ENCODE data around the gene CPA2. TPM values are rescaled to one million over a fixed set of nuclear protein-coding genes. Genes with fewer than 3 reads are reported as not detected.

The CPA2 gene
- total RNA-seq, 2 experiments from 2014 or later, result not detected

DNA sequence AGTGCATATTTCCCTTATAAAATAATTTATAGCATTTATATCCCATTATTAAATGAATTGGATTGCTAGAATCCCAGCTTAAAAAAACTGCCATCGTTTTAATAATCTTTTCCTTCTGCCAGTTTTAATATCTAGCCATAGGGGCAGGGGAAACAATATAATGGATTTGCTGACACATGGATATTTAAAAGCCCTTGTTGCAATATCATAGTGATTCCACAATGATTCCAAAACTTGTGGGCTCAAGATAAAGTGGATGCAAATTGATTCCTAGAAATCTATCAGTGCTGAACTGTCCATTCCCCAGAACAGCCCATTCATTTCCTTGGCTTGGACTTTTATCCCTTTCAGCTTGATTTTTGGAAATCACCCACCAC lies 2.6 kb downstream of the CPA2 start:
- no peak for ATAC-seq
- intact Hi-C loops (cut with micrococcal nuclease), result no loop called here
- POLR2A ChIA-PET, result interaction anchor here (1.3 kb wide), 1 partner anchor 64 kb away, joined by 3 read pairs; the partner anchor contains the start of gene TMEM209
- Mint-ChIP-seq H3K9me3 (no peaks in the 10 kb centered on the region), H3K36me3 (ENCODE audit: low read depth) (no peaks in the 10 kb centered on the region), H3K27me3 (peaks cover 1% of the 10 kb centered on the region), H3K4me3 (no peak overlapping the region), H3K4me1 (ENCODE audit: low read depth) (peaks cover 12% of the 10 kb centered on the region), H3K27ac (no peak overlapping the region)
- DNase-seq, result no peak
- TF ChIP-seq, protein P1, sequence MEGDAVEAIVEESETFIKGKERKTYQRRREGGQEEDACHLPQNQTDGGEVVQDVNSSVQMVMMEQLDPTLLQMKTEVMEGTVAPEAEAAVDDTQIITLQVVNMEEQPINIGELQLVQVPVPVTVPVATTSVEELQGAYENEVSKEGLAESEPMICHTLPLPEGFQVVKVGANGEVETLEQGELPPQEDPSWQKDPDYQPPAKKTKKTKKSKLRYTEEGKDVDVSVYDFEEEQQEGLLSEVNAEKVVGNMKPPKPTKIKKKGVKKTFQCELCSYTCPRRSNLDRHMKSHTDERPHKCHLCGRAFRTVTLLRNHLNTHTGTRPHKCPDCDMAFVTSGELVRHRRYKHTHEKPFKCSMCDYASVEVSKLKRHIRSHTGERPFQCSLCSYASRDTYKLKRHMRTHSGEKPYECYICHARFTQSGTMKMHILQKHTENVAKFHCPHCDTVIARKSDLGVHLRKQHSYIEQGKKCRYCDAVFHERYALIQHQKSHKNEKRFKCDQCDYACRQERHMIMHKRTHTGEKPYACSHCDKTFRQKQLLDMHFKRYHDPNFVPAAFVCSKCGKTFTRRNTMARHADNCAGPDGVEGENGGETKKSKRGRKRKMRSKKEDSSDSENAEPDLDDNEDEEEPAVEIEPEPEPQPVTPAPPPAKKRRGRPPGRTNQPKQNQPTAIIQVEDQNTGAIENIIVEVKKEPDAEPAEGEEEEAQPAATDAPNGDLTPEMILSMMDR (IDR thresholded peaks at IDR 0.05), result no peak
- CTCF ChIA-PET, result interaction anchor here (0.9 kb wide), 1 partner anchor 489 kb away, joined by 3 read pairs; no protein-coding TSS in a partner anchor

- POLR2A ChIA-PET, result no interaction called here
- H3K27ac Mint-ChIP-seq, result no peak overlapping the region
These were observed 4.5 kb downstream of the CPA2 start for GRCh38 chr7:130270947-130271800.

GRCh38 chr7:130272381-130273080 lies 5.9 kb downstream of the CPA2 start:
- H3K27me3 Mint-ChIP-seq, result peaks cover 9% of the 10 kb centered on the region
- H3K4me3 Mint-ChIP-seq, result no peak overlapping the region
- TF ChIP-seq, protein P1 (IDR thresholded peaks at IDR 0.05), result no peak
- H3K36me3 Mint-ChIP-seq (ENCODE audit: low read depth), result no peaks in the 10 kb centered on the region
- H3K27ac Mint-ChIP-seq, result no peak overlapping the region
- intact Hi-C loops (cut with micrococcal nuclease), result no loop called here
- ATAC-seq (no peak), DNase-seq (no peak)
- peaks cover 29% of the 10 kb centered on the region for H3K4me1 Mint-ChIP-seq (ENCODE audit: low read depth)
- H3K9me3 Mint-ChIP-seq, result no peaks in the 10 kb centered on the region
- ChIA-PET CTCF (interaction anchor here (0.7 kb wide), 1 partner anchor 10 kb away, joined by 3 read pairs; no protein-coding TSS in a partner anchor), POLR2A (interaction anchor here (0.6 kb wide), 1 partner anchor 83 kb away, joined by 3 read pairs; no protein-coding TSS in a partner anchor)

More at GRCh38 chr7:130270947-130271800, 4.5 kb downstream of the CPA2 start:
- peaks cover 9% of the 10 kb centered on the region for H3K27me3 Mint-ChIP-seq
- H3K36me3 Mint-ChIP-seq (ENCODE audit: low read depth), result no peaks in the 10 kb centered on the region
- DNase-seq, result no peak
- no peaks in the 10 kb centered on the region for H3K9me3 Mint-ChIP-seq
- CTCF ChIA-PET, result no interaction called here
- no peak overlapping the region for H3K4me3 Mint-ChIP-seq
- H3K4me1 Mint-ChIP-seq (ENCODE audit: low read depth), result peaks cover 17% of the 10 kb centered on the region
- intact Hi-C loops (cut with micrococcal nuclease), result no loop called here
- TF ChIP-seq, protein P1 (IDR thresholded peaks at IDR 0.05), result no peak
- ATAC-seq, result no peak

DNA sequence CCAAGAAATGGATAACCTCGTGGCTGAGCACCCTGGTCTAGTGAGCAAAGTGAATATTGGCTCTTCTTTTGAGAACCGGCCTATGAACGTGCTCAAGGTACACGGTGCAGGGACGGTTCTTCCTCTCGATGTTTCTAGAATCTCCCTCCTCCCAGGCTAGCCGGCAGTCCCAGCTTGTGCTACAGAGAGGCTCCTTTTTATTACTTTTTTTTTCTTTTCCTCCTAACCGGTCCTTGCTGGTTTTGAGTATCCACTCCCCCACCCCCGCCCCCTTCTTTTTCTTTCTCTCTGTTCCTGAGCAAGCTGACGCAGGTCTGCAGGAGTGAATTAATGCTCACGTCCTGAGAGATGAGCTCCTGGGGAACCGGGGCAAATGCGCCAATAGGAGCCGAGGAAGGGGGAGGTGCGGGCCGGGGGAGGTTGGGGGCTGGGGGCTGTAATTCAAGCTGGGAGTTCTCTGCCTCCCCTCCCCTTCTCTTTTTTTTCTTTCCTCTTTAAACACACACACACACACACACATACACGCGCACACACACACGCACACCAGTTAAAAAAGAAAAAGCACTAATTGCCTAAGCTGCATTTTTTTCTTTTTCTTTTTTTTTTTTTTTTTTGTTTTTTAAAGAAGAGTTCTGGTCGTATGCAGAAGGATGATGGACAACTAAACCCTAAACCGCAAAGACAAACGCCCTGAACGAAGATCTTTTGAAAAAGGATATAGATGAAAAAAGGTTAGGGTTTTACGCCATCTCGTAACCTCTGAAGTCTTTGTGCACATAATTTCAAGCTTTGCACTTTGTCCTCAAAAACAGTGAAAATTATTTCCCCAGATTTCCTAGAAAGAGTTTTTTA lies 6.6 kb downstream of the CPA2 start:
- H3K4me3 Mint-ChIP-seq, result peak overlapping the region; percentile 57
- no peaks in the 10 kb centered on the region for H3K9me3 Mint-ChIP-seq
- CTCF ChIA-PET, result interaction anchor here (0.7 kb wide), 1 partner anchor 171 kb away, joined by 3 read pairs; no protein-coding TSS in a partner anchor
- TF ChIP-seq, protein P1 (IDR thresholded peaks at IDR 0.05), result no peak
- intact Hi-C loops (cut with micrococcal nuclease), result no loop called here
- H3K36me3 Mint-ChIP-seq (ENCODE audit: low read depth), result no peaks in the 10 kb centered on the region
- DNase-seq (peak; percentile 30), ATAC-seq (peak; percentile 59)
- H3K27ac Mint-ChIP-seq, result no peak overlapping the region
- peaks cover 9% of the 10 kb centered on the region for H3K27me3 Mint-ChIP-seq
- POLR2A ChIA-PET, result interaction anchor here (0.6 kb wide), 1 partner anchor 82 kb away, joined by 3 read pairs; no protein-coding TSS in a partner anchor
- H3K4me1 Mint-ChIP-seq (ENCODE audit: low read depth), result peaks cover 33% of the 10 kb centered on the region

All from activated CD8-positive, alpha-beta T cell treated with anti-CD3 and anti-CD28 coated beads for 36 hours (primary cell).